Retinal pigment epithelial cell (primary cell): ENCODE measurements around the gene MAN2A1.

Experiments used
- DNase-seq: peaks from one replicate; pipeline ENCODE4 v3.0.0-alpha.2; 2010; ENCODE audit warnings: low read depth
- H3K4me3 ChIP-seq: 2 replicates; pipeline ENCODE4 v1.5.1; 2011; ENCODE audit warnings: mild to moderate bottlenecking, low read length, control low read depth, moderate library complexity
- TF ChIP-seq, protein P1 (sequence below): conservative IDR thresholded peaks from 2 replicates; pipeline ENCODE4 v1.5.1; 2011; ENCODE audit warnings: low read depth, low read length, control low read depth, inconsistent platforms

MAN2A1 gene

DNA sequence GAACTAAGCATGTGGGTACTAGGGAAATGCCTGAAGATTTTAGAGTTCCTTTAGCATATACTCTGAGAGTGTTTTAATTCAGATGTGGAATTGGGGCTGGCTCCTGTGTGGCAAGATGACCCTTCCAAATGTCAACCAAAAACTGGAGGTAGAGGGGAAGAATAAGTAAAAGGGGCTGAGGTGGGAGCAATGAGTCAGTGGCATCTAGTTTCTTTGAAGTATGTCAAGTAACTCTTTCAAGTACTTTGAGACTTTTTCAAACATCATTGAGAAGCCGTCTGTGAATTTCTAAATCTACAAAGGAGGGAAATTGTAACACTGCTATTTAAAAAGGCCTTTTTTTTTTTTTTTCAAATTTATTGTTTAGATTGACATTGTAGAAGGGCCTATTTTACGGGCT, 184.4 kb downstream of the MAN2A1 start:
- no peak for DNase-seq

DNA sequence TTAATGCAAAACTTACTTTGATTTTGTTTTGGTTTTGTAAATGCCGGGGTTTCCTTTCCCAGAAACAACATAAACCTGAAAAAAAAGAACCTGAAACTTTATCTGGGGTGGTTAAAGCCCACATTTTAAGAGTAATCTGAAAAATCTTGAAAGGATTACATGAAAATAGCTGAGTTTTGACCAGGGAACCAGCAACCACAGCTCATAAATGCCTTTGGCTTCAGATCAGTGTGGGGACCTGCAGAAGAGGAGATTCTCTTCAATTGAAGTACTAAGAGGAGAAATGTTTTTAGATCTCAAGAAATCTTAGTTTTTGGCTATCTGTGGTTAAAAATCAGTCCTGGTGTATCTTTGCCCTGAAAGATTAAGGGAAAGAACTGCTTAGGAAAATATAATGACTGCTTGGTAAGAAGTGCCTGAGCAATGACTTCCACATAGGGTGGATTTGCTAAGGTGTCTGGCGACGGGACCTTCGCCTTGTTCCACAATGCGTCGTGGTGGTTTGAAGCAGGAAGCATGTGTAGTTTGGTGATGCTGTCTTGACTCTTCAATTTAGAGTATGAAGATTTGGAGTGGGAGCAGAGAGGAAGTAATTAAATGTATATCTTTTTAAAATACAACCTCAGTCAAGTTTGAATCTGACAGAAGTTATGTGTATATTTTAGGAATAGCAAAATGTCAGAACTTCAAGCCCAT, 186.5 kb downstream of the MAN2A1 start:
- TF ChIP-seq, protein P1, sequence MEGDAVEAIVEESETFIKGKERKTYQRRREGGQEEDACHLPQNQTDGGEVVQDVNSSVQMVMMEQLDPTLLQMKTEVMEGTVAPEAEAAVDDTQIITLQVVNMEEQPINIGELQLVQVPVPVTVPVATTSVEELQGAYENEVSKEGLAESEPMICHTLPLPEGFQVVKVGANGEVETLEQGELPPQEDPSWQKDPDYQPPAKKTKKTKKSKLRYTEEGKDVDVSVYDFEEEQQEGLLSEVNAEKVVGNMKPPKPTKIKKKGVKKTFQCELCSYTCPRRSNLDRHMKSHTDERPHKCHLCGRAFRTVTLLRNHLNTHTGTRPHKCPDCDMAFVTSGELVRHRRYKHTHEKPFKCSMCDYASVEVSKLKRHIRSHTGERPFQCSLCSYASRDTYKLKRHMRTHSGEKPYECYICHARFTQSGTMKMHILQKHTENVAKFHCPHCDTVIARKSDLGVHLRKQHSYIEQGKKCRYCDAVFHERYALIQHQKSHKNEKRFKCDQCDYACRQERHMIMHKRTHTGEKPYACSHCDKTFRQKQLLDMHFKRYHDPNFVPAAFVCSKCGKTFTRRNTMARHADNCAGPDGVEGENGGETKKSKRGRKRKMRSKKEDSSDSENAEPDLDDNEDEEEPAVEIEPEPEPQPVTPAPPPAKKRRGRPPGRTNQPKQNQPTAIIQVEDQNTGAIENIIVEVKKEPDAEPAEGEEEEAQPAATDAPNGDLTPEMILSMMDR: no peak
- no peak for DNase-seq
- no peak overlapping the region for H3K4me3 ChIP-seq

More for the DNA sequence above, 184.4 kb downstream of the MAN2A1 start:
- H3K4me3 ChIP-seq: no peak overlapping the region
- TF ChIP-seq, protein P1: no peak

DNA sequence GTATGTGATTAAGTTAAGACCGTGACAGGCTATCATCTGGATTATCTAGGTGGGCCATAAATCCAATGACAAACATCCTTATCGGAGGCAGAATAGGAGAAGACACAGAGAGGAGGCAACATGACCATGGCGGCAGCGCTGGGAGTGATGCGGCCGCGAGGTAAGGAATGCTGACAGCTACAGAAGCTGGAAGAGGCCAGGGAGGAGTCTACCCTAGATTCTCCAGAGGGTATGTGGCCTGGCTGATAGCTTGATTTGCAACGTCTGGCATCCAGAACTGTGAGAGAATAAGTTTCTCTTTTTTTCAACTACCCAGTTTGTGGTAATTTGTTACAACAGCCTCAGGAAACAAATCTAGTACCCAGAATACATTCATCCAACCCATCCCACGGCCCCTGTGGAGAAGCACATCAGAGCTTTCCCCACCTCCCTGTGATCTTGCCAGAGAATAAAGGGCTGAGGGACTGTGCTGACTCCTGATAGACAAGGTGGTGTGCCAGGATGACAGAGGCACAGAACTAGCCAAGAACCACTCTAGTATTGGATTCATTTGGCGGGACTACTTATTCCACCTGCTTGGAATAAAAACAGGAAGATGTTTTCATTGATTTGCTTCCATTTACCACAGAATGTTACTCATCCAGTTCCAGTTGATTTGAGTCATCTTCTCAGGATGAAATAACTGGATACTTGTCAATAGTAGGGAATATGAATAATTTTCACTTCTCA, 187.4 kb downstream of the MAN2A1 start:
- no peak overlapping the region for H3K4me3 ChIP-seq
- TF ChIP-seq, protein P1: no peak
- no peak for DNase-seq

DNA sequence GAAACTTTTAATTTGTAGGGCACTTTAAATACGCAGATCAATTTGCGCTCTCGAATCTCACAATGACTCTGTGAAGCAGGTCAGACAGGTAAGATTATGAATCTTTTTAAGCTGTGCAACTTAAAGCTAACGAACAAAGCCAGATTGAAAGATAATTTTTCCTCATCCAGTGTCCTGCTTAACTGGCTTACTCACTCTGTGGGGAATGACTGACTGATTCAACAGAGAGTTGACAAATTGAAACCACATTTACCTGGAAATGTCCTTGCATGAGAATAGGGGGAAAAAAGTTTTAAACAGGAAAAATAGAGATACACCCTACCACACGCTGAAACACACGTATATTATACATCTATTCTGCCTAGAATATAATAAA, 187.9 kb downstream of the MAN2A1 start:
- TF ChIP-seq, protein P1: no peak
- H3K4me3 ChIP-seq: no peak overlapping the region
- DNase-seq: no peak

DNA sequence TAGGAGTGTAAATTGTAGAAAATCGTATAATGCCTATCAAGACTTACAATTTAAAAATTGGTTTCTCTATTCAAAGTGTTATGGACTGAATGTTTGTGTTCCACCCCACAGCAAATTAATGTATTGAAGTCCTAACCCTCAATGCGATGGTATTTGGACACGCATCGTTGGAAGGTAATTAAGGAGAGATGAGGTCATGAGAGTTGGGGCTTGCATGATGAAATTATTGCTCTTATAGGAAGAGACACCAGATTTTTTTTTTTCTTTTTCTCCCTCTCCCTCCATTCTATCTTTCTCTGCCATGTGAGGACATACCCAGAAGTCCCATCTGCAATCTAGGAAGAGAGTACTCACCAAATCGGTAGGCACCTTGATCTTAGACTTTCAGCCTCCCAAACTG, 189.2 kb downstream of the MAN2A1 start:
- no peak overlapping the region for H3K4me3 ChIP-seq
- TF ChIP-seq, protein P1: no peak
- no peak for DNase-seq

DNA sequence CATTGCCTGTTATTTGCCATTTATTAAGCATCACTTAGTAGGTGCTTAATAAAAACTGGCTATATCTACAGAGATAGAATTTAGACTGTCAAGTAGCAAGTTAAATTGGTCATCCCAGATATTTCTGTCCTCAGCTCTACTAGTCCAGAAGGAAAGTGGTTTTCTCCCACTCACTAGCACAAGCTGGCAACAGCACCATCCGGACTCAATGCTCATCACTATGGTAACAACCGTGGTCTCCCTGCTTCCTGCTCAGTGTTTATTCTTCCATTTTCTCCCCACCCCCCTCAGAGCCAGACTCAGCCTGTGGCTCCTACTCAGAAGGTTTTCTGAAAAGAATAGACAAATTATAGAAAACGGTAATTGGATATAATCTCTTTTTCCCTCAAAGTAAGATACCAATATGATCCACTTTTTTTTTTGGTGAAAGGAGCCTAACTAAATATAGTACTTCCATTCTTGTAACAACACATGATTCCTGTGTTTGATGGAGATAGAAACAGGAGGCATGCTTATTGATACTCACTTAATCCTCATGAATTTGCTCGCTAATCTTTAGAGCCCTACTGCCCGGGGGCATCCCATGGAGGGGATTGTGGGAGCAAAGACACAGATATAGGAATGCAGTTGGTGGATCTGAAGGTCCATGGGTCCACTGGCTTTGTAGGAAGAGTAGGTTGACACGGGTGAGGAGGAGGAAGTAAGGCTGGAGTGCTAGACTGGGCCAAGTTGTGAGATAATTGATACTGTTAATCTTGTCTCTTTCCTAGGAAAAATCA, 191.4 kb downstream of the MAN2A1 start:
- H3K4me3 ChIP-seq: no peak overlapping the region
- no peak for DNase-seq
- TF ChIP-seq, protein P1: no peak
